OCI-LY3 (cell line): ENCODE data around the gene SHISA4.

Source experiments
- EZH2phosphoT487 ChIP-seq: fragments of 200-600 bp; shearing (Covaris generic); IDR thresholded peaks from 2 replicates; pipeline ENCODE4 v1.6.1; 2018; ENCODE audit warnings: antibody characterized with exemption, mixed run types, low read depth
- TF ChIP-seq, protein P1 (sequence below): fragments of 200-600, 300-600 bp; sonication (generic); IDR thresholded peaks from 2 replicates; pipeline ENCODE4 v1.5.1; 2014; ENCODE audit warnings: antibody characterized with exemption, low read length, low read depth

GRCh38 chr1:201892211-201892610 is 3.5 kb downstream of the SHISA4 start:
- TF ChIP-seq, protein P1, sequence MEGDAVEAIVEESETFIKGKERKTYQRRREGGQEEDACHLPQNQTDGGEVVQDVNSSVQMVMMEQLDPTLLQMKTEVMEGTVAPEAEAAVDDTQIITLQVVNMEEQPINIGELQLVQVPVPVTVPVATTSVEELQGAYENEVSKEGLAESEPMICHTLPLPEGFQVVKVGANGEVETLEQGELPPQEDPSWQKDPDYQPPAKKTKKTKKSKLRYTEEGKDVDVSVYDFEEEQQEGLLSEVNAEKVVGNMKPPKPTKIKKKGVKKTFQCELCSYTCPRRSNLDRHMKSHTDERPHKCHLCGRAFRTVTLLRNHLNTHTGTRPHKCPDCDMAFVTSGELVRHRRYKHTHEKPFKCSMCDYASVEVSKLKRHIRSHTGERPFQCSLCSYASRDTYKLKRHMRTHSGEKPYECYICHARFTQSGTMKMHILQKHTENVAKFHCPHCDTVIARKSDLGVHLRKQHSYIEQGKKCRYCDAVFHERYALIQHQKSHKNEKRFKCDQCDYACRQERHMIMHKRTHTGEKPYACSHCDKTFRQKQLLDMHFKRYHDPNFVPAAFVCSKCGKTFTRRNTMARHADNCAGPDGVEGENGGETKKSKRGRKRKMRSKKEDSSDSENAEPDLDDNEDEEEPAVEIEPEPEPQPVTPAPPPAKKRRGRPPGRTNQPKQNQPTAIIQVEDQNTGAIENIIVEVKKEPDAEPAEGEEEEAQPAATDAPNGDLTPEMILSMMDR = no peak
- no peak for TF ChIP-seq EZH2phosphoT487
